Endometrium (tissue), 2 donors: Measurements from ENCODE around the gene PSMG3.

ENCODE experiments used
- FAIRE-seq: peaks from 2 replicates; lab custom pipeline; 2012; peaks lifted over from hg19 to GRCh38; lab: Jason Lieb, UNC
- donor health status: control.
- donor health status: control.

The PSMG3 gene

GRCh38 chr7:1558181-1558811 is 11.5 kb downstream of the PSMG3 start:
- no peak for FAIRE-seq

GRCh38 chr7:1557771-1558170 is 12.1 kb downstream of the PSMG3 start:
- FAIRE-seq, result no peak

- no peak for FAIRE-seq
These were observed 12.8 kb downstream of the PSMG3 start for GRCh38 chr7:1557006-1557405.

GRCh38 chr7:1555813-1556543 is 13.9 kb downstream of the PSMG3 start, which contains the start of gene TMEM184A:
Gene TMEM184A (minus strand): TSS chr7:1556205. CDS start chr7:1555484, 721 bp downstream.
- no peak for FAIRE-seq

GRCh38 chr7:1555046-1555812 is 14.6 kb downstream of the PSMG3 start:
- no peak for FAIRE-seq

- FAIRE-seq, result no peak
These were observed 15.3 kb downstream of the PSMG3 start for GRCh38 chr7:1554333-1555045.

GRCh38 chr7:1553512-1554210 is 16.2 kb downstream of the PSMG3 start:
- no peak for FAIRE-seq

- no peak for FAIRE-seq
These were observed 17.6 kb downstream of the PSMG3 start for GRCh38 chr7:1552200-1552599.

- no peak for FAIRE-seq
These were observed 19.0 kb downstream of the PSMG3 start for GRCh38 chr7:1550846-1551155.

- FAIRE-seq, result no peak
These were observed 19.6 kb downstream of the PSMG3 start for GRCh38 chr7:1550005-1550845.

GRCh38 chr7:1549357-1550004 is 20.4 kb downstream of the PSMG3 start:
- FAIRE-seq, result no peak

- FAIRE-seq, result no peak
These were observed 20.9 kb downstream of the PSMG3 start for GRCh38 chr7:1548944-1549343.

GRCh38 chr7:1548438-1548831 is 21.4 kb downstream of the PSMG3 start:
- no peak for FAIRE-seq

GRCh38 chr7:1547777-1548437 is 21.9 kb downstream of the PSMG3 start:
- FAIRE-seq, result no peak

- FAIRE-seq, result no peak
These were observed 22.7 kb downstream of the PSMG3 start for GRCh38 chr7:1546909-1547776.

- no peak for FAIRE-seq
These were observed 23.4 kb downstream of the PSMG3 start for GRCh38 chr7:1546274-1546908.

GRCh38 chr7:1545417-1546246 is 24.2 kb downstream of the PSMG3 start:
- FAIRE-seq, result no peak
